HG02678 (cell line): Measurements from ENCODE around the gene NTSR1.
A peak's percentile ranks its signal among the peaks of the same experiment; 100 is the strongest.

Experiments used
- ATAC-seq: cut with Tn5 transposase; IDR thresholded peaks from one replicate; pipeline ENCODE4 v1.9.1; 2021; ENCODE audit warnings: mild to moderate bottlenecking, moderate library complexity; ENCODE audit not compliant: unreplicated experiment

Gene NTSR1

DNA sequence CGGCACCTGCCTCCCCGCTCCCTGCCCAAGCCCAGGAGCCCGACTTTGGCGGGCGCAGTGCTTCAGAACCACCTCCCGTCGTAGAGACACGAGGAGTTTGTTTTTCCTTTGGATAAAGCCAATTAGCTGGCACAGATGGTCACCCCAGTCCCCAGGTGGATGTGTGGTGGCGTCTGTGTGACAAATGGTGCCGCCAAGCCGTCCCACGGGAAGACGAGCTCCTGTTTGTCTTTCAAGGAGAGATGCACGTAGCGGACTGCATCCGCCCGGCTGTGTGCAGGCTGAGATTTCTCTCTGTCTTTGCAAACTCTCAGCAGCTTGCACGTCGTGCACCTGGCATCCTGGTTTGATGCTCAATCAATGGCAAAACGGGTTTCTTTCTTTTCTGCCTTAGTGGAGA is 71.6 kb downstream of the NTSR1 start:
- ATAC-seq: no peak

DNA sequence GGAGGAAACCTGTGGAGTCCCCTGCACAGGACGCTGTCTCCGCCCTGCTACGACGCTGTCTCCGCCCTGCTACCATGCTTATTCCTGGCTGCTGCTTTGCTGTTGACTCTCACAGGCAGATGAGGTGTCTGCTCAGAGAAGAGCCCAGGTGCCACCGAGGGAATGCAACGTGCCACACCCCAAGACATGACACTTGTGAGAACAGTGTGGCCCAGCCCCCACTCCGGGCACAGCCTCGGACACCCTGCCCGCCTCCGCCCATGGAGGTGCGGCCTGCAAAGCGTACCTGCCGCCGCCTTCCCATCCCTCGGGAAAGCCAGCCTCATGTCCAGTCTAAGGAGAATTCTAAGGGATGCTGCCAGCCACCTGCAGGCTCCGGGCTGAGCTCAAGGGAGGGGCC is 72.1 kb downstream of the NTSR1 start:
- ATAC-seq: no peak

DNA sequence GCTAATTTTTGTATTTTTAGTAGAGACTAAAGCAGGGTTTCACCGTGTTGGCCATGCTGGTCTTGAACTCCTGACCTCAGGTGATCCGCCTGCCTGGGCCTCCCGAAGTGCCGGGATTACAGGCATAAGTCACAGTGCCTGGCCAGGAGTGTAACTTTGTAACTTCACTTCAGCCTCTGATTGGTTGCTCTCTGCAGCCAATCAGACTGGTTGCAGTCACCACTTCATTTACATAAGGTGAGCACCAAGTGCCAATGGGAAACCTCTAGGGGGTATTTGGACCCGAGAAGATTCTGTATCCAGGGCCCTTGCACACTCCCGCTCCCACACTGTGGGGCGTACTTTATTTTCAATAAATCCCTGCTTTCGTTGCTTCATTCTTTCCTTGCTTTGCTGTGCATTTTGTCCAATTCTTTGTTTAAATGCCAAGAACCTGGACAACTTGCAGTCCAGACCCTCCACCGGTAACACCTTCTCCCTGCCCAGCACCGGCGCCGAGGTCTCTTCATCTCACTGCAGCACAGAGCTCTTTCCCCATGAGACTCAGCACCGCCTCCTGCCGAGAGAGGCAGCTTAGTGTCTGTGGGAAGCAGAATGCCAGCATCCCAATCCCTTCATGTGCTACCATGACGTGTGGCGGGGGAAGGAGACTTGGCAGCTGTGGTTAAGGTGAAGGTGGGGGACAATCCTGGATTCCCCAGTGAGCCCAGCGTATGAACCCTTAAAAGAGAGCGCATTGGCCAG is 73.7 kb downstream of the NTSR1 start:
- no peak for ATAC-seq

DNA sequence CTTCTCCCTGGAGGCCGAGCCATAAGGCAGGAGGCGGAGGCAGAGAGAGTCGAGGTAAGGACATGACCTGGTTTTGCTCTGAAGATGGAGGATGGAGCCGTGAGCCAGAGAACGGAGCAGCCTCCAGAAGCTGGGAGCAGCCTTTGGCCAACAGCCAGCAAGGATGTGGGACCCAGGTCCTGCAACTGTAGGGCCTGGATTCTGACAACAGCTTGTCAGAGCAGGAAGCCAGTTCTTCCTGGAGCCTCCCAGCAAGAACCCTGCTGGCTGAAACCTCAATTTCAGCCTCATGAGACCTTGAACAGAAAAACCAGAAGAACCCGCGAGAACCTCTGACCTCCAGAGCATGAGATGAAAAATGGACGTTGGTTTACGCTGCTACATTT is 74.2 kb downstream of the NTSR1 start:
- ATAC-seq: no peak

DNA sequence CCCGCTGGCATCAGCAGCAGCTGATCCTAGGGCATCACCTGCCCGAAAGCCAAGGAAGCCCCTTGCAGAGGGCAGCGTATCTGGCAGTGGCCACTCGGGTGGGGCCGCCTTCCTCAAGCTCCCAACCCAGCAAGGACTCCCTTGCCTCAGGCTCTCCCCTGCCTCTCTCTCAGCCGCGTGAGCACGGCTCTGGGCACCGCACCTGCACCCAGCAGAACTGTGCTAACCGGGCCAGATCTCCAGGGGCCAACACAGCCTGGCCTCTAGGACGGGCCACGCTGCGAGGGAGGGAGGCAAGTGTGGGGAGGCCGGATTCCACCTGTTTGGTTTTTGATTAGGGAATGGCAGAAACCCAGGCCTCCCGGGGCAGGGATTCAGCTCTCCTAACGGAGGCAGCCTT is 75.9 kb downstream of the NTSR1 start:
- no peak for ATAC-seq

DNA sequence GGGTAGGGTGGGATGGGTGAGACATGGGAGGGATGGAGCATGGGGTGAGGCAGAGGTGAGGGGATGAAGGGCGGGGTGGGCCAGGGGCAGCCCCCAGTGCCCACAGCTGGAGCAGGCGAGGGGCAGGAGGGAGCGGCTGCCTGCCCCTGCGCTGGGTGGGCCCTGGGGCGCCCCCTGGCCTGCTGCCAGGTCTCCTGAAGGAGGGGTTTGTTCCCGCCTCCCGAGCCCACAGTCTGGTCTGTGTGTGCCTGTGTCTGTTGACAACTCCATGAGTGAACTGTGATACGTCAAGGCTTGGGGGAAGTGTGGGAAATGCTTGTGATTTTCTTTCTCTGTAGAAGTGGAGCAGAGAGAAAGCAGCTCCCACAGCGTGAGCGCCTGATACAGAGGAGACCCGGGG is 76.8 kb downstream of the NTSR1 start:
- no peak for ATAC-seq

DNA sequence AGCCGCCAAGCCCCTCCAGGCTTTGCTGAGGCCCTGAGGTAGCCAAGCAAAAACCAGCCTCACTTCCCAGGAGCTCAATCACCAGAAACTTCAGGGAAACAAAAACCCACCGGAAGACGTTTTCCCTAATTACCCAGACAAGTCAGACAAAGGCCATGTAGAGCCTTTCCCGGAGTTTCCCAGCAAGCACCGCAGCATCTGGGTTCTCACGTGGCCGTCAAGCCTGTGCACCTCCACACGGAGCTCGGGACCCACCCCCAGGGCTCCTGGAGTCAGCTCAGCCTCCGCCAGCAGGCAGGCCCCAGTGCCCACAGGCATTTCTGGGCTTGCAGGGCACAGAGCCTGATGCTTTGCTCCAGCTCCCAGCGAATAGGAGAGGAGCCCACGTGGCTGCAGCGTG is 77.5 kb downstream of the NTSR1 start:
- no peak for ATAC-seq

DNA sequence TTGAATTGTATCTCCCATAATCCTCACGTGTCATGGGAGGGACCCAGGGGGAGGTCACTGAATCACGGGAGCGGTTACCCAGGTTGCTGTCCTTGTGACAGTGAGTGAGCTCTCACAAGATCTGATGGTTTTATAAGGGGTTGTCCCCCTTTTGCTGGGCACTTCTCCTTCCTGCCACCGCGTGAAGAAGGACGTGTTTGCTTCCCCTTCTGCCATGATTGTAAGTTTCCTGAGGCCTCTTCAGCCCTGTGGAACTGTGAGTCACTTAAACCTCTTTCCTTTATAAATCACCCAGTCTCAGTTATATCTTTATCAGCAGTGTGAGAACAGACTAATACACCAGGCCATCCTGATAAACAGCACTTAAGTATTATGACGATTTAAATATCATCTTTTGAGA is 78.7 kb downstream of the NTSR1 start:
- ATAC-seq: no peak

DNA sequence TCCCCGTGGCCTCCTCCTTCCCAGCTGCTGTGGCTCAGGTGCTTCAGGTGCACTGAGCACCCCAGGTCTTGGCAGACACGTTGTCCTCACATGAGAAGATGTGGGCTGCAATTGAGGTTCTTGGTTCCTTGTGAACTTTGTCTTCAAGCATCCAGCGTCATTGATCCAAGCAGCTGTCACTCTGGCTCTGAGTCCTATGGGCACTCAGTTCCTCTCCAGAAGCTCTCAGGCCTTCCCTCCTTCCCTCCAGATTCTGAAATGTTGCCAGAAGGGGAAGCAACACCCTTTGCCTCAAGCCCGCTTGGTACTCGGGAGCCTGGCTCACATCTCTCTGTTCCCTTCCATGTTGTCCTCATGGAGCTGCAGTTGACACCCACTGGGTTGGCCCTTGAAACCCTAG is 79.2 kb downstream of the NTSR1 start:
- no peak for ATAC-seq

DNA sequence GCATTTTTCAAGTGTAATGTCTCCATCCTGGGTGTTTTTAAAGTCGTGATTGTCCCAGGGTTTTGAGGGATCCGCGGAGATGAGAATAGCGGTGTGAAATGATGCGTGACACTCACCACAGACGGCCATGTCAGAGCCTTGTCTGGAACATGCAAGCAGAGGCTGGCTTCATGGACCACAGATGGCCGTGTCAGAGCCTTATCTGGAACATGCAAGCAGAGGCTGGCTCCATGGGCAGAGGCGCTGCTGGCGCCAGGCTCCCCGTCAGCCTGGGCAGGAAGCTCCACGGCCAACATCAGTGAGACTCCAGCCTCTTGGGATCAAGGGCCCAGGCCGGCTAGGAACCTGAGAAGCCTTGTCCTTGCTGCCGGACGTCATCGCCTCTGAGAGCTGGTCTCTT is 80.0 kb downstream of the NTSR1 start:
- ATAC-seq: no peak

DNA sequence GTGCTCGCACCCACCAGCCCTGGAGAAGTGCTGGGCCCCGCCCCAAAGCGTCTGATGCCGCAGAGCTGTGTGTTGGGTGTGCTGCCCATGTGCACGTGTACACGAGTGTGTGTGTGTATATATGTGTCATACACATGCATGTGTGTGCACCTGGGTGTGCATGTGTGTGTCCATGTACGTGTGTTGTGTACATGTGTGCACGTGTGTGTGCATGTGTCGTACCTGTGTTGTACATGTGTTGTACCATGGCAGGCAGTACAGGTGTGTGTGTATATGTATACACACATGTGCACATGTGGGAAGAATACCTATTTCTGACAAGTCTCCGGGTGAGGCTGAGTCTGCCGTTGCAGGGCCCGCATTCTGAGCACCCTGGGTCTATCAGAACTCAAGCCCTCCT is 81.4 kb downstream of the NTSR1 start:
- ATAC-seq: no peak

DNA sequence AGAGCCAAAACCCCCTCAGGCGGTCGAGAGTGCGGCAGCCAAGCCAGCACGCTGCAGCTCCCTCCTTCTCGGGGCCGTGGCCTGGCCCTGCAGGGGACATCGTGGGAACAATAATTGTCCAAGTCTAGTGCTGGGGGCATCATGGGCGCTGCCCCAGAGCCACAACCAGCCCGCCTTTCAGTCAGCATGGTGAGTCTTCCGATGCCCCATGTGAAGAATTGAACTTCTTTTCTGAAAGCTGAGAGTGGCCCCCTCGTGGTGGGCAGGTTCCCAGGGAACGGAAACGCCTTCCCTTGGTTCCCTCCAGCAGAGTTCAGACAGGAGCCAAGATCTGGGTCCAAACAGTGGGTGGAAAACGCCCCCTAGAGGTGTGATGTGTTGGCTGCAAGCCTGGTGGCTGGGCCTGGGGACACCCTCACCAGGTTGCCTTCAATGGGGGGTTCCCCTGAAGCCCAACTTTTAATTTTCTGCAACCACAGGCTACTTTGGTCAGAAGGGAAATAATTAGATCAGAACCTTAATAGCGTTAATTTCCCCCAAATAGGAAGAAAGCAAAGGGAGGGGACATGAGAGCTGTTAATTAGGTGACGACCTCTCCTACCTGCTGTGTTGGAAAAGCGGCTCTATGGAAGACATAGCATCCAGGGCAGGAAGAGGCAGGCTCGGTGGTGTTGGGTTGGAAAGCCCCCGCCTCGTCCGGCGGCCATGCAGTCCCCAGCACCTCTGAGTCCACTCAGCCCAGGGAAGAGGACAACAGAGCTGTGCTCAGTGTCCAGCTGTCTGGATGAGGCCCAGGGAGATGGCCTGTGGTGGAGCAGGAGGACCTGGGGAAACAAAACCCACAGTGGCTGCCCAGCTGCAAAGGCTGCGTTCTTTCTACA is 82.9 kb downstream of the NTSR1 start:
- no peak for ATAC-seq

DNA sequence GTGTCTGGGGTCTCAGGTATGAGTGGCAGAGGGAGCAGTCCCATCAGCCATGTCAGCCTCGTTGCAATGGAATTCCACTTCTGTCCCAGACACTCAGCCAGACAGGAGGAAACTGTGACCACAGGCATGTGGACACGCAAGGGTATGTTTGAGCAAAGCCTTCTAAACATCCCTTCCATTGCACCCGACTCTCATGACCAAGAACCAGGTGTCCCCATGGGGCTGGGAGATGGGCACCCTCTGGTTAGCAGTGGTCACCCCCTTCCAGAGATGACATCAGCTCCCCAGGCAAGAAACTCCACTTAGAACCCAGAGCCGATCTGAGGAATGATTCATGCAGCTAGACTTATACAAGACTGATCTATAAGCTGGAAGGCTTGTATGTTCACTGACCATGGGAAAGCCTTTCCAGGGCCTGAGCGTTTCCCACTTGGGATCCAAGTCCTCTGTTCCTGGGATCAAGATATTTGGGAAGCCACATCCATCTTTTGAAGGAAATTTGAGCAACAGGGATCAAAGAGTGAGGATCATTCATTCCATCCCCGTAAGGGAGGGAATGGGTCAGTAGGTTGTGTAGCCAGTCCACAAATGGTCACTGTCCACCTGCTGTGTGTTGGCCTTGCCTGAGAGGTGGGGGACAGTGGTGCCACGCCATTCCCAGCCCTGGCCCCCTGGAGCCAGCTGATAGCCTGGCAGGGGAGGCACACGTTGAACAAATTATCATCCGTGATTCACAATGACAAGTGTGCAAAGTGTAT is 83.7 kb downstream of the NTSR1 start:
- ATAC-seq: no peak

DNA sequence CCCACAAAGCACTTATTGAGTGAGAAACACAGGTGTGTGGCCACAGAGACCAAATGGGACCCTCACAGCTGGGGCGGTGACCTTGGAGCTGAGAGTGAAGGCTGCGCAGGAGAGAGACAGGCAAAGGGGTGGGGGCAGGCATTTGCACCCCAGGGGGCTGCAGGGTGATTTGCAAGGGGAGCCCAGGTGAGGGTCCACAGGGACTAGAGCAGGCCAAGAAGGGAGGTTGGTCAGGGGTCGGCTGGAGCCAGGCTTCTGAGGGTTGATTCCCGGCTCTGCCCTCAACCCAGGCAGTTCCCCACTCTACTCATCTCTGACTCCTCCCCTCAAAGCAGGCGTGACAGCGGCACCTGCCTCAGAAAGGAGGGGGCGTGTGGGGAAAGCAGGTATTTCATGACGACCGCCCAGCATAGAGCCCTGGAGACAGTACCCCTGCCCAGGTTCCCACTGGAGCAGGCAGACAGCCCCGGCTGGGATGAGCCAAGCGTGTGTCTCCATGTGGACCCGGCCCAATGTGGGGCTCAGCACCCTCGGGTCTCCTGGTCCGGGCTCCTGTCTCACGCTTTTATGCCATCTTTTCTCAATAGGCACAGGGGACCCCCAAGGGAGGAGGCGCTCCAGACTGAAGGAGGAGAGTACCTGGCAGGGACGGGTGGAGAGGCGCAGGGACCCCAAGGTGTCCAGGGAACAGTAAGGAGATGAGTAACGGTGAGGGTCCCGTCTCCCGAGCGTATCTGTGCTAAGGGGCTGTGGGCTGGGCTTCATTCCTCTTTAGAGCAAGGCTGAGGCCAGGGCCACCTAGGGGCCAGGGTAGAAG is 84.5 kb downstream of the NTSR1 start:
- ATAC-seq: no peak

DNA sequence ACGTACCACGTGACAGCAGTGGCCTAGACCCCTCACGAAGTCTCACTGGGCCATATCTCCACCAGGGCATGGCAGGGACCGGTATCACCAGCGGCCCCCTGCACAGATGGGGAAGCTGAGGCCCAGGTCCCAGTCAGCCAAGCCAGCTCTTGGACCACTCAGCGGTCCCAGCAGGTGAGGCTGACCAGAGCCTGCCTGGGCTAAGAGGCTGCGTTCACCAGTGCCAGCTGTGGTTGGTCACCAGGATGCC is 85.0 kb downstream of the NTSR1 start:
- no peak for ATAC-seq

DNA sequence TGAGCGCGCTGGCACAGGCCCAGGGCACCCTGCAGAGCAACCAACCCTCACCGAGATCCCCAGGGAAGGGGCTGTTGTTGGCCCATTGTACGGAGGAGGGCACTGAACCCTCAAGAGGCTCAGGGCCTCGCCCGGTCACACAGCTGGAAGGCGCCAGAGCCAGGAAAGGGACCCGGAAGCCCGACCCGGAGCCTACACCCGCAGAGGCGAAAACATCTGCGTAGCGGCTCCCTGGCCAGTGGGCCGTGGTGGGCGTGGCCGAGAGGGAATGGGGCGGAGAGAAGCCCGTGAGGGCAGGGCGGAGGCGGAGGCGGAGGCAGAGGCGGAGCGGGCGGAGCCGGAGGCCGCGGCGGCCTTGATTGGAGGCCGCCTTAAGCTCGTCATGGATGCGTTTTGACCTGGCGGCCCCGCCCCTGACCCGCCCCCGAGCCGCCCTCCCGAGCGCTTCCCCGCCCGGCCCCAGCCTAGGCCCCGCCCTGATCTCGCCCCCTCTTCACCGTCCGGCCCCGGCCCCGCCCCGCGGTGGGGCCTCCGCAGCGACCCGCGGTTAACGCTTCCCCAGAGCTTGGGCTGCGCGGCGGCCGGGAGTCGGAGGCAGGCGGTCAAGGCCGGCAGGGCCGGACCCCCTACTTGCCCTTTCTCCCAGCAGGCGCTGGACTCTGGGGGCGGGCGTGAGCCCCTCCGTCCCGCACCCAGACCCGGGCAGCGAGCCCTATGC is 85.5 kb downstream of the NTSR1 start:
- ATAC-seq: peak; percentile 79

DNA sequence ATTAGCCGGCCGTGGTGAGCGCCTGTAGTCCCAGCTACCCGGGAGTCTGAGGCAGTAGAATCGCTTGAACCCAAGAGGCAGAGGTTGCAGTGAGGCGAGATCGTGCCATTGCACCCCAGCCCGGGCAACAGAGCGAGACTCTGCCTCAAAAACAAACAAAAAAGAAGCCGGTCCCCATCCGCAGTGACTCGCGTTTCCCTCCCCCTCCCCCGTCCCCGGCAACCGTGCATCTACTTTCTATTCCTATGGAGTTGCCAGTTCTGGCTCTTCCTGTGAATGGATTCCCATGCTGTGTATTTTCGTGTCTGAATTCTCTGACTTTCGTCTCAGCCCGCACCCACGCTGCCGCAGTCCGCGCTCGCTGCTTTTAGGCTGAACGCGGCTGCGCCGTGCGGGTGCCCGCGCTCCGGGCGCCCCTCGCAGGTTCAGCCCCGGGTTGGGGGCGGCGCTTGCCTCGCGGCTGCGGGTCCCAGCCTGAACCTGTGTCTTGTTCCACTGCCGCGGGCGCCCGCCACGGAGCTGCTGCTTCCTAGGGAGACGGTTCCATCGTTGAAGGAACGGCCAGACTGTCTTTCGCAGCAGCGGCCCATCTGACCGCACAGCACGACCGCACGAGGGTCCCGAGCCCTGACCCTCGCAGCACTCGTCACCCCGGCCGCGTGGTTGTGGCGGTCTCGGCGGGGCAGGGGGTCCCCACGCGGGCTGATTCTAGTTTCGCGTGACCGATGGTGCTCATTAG is 86.6 kb downstream of the NTSR1 start:
- ATAC-seq: no peak

DNA sequence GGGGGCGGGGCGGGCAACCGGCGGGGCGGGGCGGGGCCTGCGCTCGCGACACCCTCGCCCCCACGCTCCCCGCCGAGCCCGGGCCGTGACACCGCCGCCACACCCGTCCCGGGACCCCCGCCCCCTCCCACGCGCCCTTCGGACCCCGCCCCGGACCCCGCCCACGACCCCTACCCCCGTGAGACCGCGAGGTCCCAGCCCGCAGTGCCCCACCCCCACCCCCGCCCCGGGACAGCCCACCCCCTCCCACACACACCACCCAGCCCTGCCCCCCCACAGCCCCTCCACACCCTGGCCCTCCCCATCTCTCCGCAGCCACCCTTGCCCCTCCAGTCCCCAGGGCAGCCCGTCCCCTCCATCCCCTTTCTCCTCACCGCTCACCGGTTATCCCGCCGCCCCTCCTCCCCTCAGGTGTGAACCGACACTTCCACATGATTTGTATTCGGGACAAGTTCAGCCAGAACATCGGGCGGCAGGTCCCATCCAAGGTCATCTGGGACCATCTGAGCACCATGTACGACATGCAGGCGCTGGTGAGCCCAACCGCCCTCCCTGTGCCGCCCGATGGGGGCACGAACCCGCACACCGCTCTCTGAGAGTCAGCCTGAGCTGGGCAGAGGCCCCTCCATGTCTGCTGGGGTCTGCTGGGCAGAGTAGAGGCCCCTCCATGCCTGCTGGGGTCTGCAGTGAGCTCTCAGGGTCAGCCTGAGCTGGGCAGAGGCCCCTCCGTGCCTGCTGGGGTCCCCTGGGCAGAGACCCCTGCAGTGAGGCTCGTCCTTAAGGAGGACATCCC is 88.3 kb downstream of the NTSR1 start:
- no peak for ATAC-seq
